HAP-1 (cell line): ENCODE measurements around the gene EPHB4.
"Not testable (repeated sequence)": the region's sequence is repeated elsewhere in the genome, so short reads cannot be mapped to it uniquely, and the experiment has no call there.

Experiments
- DNase-seq, 2 experiments: peaks; one replicate each; pipeline ENCODE4 v3.0.0-alpha.2; 2016 to 2020; ENCODE audit warnings: low spot score in 2 of 2
- H3K27me3 ChIP-seq: fragments of 250-450 bp; sonication (Bioruptor Pico); 2 replicates; pipeline ENCODE4 v1.5.1; 2020; ENCODE audit warnings: low read depth, mild to moderate bottlenecking, moderate library complexity
- H3K36me3 ChIP-seq: fragments of 250-450 bp; sonication (Bioruptor Pico); replicated peaks from 2 replicates; pipeline ENCODE4 v1.5.1; 2020; ENCODE audit warnings: mild to moderate bottlenecking
- H3K4me1 ChIP-seq: fragments of 250-450 bp; sonication (Bioruptor Pico); 2 replicates; pipeline ENCODE4 v1.5.1; 2020; ENCODE audit warnings: mild to moderate bottlenecking
- H3K4me3 ChIP-seq: fragments of 250-450 bp; sonication (Bioruptor Pico); 2 replicates; pipeline ENCODE4 v1.5.1; 2020; ENCODE audit warnings: mild to moderate bottlenecking, moderate library complexity
- H3K9me3 ChIP-seq: fragments of 250-450 bp; sonication (Bioruptor Pico); 2 replicates; pipeline ENCODE4 v1.5.1; 2020; ENCODE audit warnings: mild to moderate bottlenecking, moderate library complexity
- in situ Hi-C: fragments of 300-500 bp; cut with MboI; formaldehyde crosslinking; loops from 3 replicates; pipeline ENCODE4 v1.14.3; 2020; ENCODE audit warnings: low sequenced_read_pairs, inconsistent platforms, mixed read lengths

The EPHB4 gene

DNA sequence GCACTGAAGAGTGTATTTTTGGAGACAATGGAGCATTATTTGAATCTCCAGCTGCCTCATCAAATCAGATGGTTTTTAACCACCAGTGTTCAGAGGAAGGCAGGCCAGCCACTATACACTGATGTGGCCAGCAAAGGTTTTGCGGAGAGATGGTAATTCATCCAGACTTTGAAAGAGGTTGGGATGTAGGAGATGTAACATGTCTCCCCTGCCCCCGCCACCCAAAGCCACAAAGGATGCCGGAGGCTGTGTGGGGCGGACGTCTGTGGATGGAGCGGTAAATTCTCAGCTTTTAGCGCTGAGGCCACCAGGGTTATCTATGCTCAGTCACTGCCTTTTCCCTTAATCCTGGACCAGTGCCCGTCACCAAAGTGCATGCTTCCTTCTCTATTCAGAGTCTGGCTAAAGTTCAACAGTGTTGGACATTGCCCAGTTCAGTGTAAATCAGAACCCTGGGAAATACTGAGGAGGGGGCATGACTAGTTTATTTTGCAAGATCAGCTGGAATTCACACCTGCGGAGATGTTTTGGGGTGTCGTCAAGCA is 36.2 kb upstream of the EPHB4 start:
- H3K4me3 ChIP-seq, result no peak overlapping the region
- no peak for DNase-seq
- H3K27me3 ChIP-seq, result no peaks in the 10 kb centered on the region
- peaks cover 2% of the 10 kb centered on the region; the same call in 1 of the 2 replicates for H3K36me3 ChIP-seq
- peaks cover 8% of the 10 kb centered on the region for H3K4me1 ChIP-seq
- no peaks in the 10 kb centered on the region for H3K9me3 ChIP-seq
- in situ Hi-C loops, result no loop called here

DNA sequence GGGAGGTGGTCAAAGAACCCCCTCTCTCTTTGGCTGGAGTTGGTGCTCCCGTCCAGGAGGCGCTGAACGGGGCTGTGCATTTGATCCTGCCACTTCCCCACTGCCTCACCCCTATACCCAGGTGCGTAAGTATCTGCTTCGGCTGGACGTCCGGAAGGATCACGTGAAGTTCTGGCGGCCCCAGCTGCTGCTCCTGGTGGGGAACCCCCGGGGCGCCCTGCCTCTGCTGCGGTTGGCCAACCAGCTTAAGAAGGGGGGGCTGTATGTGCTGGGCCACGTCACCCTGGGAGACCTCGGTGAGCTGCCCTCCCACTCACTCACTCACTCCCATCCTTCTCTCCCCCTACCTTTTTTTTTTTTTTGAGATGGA is 34.3 kb upstream of the EPHB4 start:
- Histone ChIP-seq H3K4me3 (no peak overlapping the region), H3K27me3 (no peaks in the 10 kb centered on the region), H3K36me3 (no peaks in the 10 kb centered on the region), H3K4me1 (peaks cover 1% of the 10 kb centered on the region), H3K9me3 (no peaks in the 10 kb centered on the region)
- in situ Hi-C loops, result no loop called here
- no peak for DNase-seq

DNA sequence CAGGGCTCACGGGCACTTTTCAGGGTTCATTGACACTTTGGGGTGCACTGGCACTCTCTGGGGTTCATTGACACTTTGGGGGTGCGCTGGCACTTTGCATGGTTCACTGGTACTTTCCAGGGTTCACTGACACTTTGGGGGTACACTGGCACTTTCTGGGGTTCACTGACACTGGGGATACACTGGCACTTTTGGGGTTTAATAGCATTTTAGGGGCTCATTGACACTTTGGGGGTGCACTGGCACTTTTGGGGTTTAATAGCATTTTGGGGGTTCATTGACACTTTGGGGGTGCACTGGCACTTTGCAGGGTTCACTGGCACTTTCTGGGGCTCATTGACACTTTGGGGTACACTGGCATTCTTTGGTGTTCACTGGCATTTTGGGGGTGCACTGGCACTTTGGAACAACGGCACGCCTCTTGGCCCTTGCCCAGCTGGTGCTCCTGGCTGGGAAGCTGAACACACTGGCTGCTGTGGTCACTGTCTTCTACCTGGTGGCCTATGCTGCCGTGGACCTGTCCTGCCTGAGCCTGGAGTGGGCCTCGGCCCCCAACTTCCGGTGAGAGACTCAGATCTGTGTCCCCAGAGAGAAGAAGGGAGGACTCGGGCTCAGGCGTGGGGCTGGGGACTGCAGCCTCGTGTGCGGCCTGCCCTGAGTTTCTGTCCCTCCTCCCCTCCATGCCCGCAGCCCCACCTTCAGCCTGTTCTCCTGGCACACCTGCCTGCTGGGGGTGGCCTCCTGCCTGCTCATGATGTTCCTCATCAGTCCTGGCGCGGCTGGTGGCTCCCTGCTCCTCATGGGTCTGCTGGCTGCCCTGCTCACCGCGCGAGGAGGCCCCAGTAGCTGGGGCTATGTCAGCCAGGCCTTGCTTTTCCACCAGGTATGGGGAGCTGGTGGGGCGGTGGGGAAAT is 33.6 kb upstream of the EPHB4 start:
- Histone ChIP-seq H3K9me3 (no peaks in the 10 kb centered on the region), H3K4me3 (no peak overlapping the region), H3K4me1 (no peaks in the 10 kb centered on the region), H3K27me3 (no peaks in the 10 kb centered on the region), H3K36me3 (no peaks in the 10 kb centered on the region)
- in situ Hi-C loops, result no loop called here
- no peak for DNase-seq

GRCh38 chr7:100859856-100860255 is 32.5 kb upstream of the EPHB4 start:
- in situ Hi-C loops, result loop anchor here (10.0 kb wide), 1 partner anchor 385 kb away; the partner anchor contains the start of gene TSC22D4
- H3K36me3 ChIP-seq, result no peaks in the 10 kb centered on the region
- no peak overlapping the region for H3K4me3 ChIP-seq
- H3K4me1 ChIP-seq, result no peaks in the 10 kb centered on the region
- no peak for DNase-seq
- H3K9me3 ChIP-seq, result no peaks in the 10 kb centered on the region
- H3K27me3 ChIP-seq, result no peaks in the 10 kb centered on the region

DNA sequence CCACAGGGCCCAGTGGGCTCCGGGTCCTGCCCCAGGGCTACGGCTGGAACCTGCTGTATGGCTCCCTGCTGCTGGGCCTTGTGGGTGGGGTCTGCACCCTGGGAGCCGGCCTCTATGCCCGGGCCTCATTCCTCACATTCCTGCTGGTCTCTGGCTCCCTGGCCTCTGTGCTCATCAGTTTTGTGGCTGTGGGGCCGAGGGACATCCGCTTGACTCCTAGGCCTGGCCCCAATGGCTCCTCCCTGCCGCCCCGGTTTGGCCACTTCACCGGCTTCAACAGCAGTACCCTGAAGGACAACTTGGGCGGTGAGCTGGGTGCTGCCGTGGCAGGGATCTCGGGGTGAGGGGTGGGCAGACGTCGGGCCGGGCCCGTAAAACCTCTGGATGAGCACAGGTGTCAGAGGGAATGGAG is 29.6 kb upstream of the EPHB4 start:
- H3K36me3 ChIP-seq, result no peaks in the 10 kb centered on the region
- in situ Hi-C loops, result loop anchor here (10.0 kb wide), 1 partner anchor 382 kb away; the partner anchor contains the start of gene TSC22D4
- no peak for DNase-seq

GRCh38 chr7:100855515-100855914 is 28.2 kb upstream of the EPHB4 start:
- in situ Hi-C loops, result loop anchor here (10.0 kb wide), 1 partner anchor 381 kb away; the partner anchor contains the start of gene TSC22D4

More for the DNA sequence above, 29.6 kb upstream of the EPHB4 start:
- no peaks in the 10 kb centered on the region for H3K9me3 ChIP-seq
- peaks cover under 1% of the 10 kb centered on the region for H3K4me1 ChIP-seq
- H3K4me3 ChIP-seq, result no peak overlapping the region
- no peaks in the 10 kb centered on the region for H3K27me3 ChIP-seq

DNA sequence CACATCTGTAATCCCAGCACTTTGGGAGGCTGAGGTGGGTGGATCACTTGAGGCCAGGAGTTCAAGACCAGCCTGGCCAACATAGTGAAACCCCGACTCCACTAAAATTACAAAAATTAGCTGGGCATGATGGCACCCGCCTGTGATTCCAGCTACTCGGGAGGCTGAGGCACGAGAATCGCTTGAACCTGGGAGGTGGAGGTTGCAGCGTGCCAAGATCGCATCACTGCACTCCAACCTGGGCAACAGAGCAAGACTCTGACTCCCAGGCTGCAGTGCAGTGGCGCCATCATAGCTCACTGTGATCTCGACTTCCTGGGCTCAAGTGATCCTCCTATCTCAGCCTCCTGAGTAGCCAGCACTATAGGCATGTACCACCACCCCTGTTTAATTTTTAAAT is 27.6 kb upstream of the EPHB4 start:
- not testable (repeated sequence) for H3K4me3 ChIP-seq, H3K4me1 ChIP-seq, H3K9me3 ChIP-seq, H3K27me3 ChIP-seq, DNase-seq, H3K36me3 ChIP-seq
- in situ Hi-C loops, result loop anchor here (5.0 to 10.0 kb wide), 2 partner anchors 148 to 380 kb away; partner anchors contain the start of genes POP7 and TSC22D4

More at GRCh38 chr7:100855515-100855914, 28.2 kb upstream of the EPHB4 start:
- H3K36me3 ChIP-seq, result no peaks in the 10 kb centered on the region
- no peak overlapping the region for H3K4me3 ChIP-seq
- peaks cover 3% of the 10 kb centered on the region for H3K4me1 ChIP-seq
- DNase-seq, result no peak
- no peaks in the 10 kb centered on the region for H3K27me3 ChIP-seq
- no peaks in the 10 kb centered on the region for H3K9me3 ChIP-seq

DNA sequence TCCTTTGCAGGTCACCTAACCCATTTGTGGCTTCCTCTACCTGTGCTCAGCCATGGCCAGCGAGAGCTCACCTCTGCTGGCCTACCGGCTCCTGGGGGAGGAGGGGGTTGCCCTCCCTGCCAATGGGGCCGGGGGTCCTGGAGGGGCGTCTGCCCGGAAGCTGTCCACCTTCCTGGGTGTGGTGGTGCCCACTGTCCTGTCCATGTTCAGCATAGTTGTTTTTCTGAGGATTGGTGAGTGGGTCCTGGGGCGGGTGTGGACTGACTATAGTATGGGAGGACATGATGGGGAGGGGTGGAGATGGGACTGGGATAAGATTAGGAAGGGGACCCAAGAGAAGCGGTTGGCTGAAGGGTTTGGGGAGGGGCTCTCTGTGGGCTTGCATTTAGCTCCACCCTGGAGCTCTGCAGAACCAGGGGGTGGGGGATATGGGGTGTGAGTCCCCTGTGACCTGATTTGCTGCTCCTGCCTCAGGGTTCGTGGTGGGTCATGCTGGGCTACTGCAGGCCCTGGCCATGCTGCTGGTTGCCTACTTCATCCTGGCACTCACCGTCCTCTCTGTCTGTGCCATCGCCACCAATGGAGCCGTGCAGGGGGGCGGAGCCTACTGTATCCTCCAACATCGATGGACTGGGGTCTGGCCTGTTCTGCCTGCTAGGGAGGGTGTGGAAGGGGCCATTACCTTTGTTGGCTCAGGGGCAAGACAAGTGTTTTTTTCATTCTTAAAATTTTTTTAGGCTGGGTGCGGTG is 27.0 kb upstream of the EPHB4 start:
- in situ Hi-C loops, result loop anchor here (5.0 to 10.0 kb wide), 2 partner anchors 147 to 380 kb away; partner anchors contain the start of genes POP7 and TSC22D4
- DNase-seq, result no peak

GRCh38 chr7:100852048-100852872 is 24.9 kb upstream of the EPHB4 start, which contains the start of gene SLC12A9:
Gene SLC12A9, plus strand, starts transcription at chr7:100852713. Its CDS starts 1,485 bp downstream, at chr7:100854198.
- DNase-seq, result peak; percentile 86 to 94
- Histone ChIP-seq H3K4me3 (peak within 1 kb of the TSS; percentile 74), H3K36me3 (no peaks in the 10 kb centered on the region), H3K27me3 (no peaks in the 10 kb centered on the region), H3K9me3 (no peaks in the 10 kb centered on the region), H3K4me1 (peaks cover 3% of the 10 kb centered on the region)
- in situ Hi-C loops, result loop anchor here (5.0 to 10.0 kb wide), 2 partner anchors 145 to 377 kb away; partner anchors contain the start of genes POP7 and TSC22D4

More for the DNA sequence above, 27.0 kb upstream of the EPHB4 start:
- no peaks in the 10 kb centered on the region for H3K36me3 ChIP-seq
- no peak overlapping the region for H3K4me3 ChIP-seq
- no peaks in the 10 kb centered on the region for H3K9me3 ChIP-seq
- peaks cover 3% of the 10 kb centered on the region for H3K4me1 ChIP-seq
- H3K27me3 ChIP-seq, result no peaks in the 10 kb centered on the region

GRCh38 chr7:100847360-100847759 is 20.0 kb upstream of the EPHB4 start:
- no peak for DNase-seq
- in situ Hi-C loops, result no loop called here
- Histone ChIP-seq H3K4me1 (peaks cover 3% of the 10 kb centered on the region; the same call in 1 of the 2 replicates), H3K36me3 (no peaks in the 10 kb centered on the region), H3K9me3 (no peaks in the 10 kb centered on the region), H3K4me3 (no peak overlapping the region), H3K27me3 (no peaks in the 10 kb centered on the region)

DNA sequence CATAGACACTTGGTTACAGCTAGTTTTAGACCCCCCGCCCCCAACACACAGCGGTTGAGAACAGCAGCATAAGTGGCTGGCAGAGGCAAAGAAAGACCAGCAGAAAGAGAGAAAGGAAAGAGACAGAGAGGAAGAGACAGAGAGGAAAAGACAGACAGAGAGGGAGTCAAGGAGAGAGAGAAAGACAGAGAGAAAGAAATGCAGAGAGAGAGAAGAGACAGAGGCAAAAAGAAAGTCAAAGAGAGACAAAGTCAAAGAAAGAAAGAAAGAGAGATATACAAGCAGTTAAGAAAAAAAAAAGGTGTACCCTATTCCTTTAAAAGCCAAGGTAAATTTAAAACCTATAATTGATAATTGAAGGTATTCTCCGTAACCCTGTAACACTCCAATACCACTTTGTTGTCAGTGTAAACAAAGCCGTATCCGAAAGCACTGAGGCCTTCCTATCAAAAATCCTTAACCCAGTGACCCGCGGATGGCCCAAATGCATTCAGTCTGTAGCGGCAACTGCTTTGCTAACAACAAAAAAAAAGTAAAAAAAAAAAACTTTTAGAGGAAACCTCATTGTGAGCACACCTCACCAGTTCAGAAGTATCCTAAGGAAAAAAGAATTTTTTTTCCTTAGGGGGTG is 13.3 kb upstream of the EPHB4 start:
- no peak overlapping the region for H3K4me3 ChIP-seq
- peaks cover 7% of the 10 kb centered on the region for H3K4me1 ChIP-seq
- H3K36me3 ChIP-seq, result no peaks in the 10 kb centered on the region
- H3K9me3 ChIP-seq, result no peaks in the 10 kb centered on the region
- no peaks in the 10 kb centered on the region for H3K27me3 ChIP-seq
- no peak for DNase-seq
- in situ Hi-C loops, result no loop called here

DNA sequence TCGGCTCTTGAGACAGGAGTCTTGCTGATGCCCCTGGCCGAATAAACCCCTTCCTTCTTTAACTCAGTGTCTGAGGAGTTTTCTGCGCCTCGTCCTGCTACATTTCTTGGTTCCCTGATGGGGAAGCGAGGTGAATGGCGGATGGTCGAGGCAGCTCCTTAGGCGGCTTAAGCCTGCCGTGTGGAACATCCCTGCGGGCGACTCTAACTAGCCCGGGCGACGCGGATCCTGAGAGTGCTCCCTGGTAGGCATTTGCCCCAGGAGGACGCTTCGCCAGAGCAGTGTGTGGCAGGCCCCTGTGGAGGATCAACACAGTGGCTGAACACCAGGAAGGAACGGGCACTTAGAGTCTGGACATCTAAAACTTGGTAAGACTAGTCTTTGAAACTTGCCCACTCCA is 12.0 kb upstream of the EPHB4 start:
- in situ Hi-C loops, result no loop called here
- Histone ChIP-seq H3K4me1 (peaks cover 7% of the 10 kb centered on the region), H3K4me3 (no peak overlapping the region), H3K9me3 (no peaks in the 10 kb centered on the region), H3K27me3 (no peaks in the 10 kb centered on the region), H3K36me3 (no peaks in the 10 kb centered on the region)
- no peak for DNase-seq
